HG03469 (cell line): ENCODE measurements around the gene EXOSC1.
"Not testable (repeated sequence)": the region's sequence is repeated elsewhere in the genome, so short reads cannot be mapped to it uniquely, and the experiment has no call there.

Source experiments
- ATAC-seq: cut with Tn5 transposase; IDR thresholded peaks from one replicate; pipeline ENCODE4 v1.9.1; 2021; ENCODE audit warnings: mild to moderate bottlenecking, moderate library complexity, moderate number of reproducible peaks; ENCODE audit not compliant: unreplicated experiment

The EXOSC1 gene

DNA sequence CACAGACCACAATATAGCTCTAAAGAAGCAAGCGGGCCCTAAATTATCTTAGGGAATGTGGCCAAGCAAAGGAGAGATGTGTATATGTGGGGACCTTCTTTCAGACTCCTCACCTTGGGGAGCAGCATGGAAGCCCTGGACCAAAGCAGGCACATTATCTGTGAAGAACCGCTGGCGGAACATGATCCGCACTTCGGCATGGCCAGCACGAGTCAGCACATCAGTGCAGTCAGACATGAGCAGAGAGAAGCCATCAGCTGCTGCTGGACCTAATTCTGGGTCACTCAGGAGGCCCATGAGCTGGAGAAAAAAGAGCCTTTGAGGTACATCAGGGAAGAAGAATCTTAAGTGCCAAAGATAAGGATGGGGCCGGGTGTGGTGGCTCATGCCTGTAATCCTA, 14.1 kb upstream of the EXOSC1 start:
- ATAC-seq, result no peak

DNA sequence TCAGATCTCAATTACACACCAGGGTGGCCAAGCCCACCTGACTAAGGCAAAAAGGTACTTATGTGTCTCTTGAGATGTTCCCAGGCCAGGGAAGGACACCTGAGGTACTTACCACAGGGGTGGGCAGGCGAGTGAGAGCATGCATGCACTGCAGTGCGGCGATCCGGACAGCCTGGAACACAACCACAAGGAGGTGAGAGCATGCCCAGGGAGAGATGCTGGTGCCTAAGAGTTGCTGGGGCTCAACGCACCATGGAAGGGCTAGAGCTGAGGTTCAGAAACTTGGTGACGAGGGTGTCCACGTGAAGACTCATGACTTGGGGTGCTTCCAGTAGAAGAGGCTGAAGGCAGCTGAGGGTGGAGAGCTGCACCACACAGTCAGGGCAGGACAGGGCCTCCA, 13.3 kb upstream of the EXOSC1 start:
- ATAC-seq, result no peak

DNA sequence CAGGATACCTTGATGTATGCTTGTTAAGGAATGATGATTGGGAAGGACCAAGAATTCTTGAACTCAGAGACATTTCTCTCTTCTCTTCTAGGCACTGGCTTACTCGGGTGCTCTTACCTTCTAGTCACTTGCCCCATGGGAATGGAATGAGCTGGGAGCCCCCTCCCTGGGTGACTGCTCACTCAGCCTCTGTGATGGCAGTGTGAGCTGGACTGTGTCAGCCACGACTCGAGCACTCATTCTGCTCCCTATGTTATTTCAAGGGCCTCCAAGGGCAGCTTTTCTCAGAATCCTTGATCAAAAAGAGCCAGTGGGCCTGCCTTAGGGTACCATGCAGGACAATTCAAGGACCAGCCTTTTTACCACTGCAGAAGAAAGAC, 10.9 kb upstream of the EXOSC1 start:
- ATAC-seq, result no peak

DNA sequence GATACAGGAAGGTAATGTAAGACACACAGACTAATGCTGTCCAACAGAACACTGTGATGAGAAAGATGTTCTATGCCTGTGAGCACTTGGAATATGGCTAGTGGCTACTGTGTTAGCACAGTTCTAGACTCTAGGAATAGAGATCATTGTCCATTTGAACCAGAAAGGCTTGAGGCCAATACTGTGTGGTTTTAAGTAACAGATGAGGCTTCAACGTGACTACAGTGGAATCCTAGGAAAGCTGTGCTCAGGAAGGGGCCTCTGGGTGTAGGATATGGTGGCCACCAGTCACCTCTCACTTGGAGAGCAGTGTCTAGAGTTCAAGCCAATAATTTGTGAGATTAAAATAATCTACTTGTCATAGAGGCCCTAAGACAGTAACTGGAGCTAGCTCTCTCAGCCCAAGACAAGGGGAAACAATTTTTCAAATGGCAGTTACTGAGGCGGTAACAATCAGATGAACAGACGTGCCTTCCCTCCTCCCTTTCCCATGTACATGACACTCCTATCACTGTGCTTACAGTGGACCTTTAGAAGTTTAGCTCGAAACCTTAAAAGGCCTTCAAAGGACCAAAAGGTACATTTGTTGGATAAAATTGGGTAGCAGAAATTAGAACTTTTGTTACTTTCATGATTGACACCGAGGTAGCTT, 10.4 kb upstream of the EXOSC1 start:
- ATAC-seq, result no peak

DNA sequence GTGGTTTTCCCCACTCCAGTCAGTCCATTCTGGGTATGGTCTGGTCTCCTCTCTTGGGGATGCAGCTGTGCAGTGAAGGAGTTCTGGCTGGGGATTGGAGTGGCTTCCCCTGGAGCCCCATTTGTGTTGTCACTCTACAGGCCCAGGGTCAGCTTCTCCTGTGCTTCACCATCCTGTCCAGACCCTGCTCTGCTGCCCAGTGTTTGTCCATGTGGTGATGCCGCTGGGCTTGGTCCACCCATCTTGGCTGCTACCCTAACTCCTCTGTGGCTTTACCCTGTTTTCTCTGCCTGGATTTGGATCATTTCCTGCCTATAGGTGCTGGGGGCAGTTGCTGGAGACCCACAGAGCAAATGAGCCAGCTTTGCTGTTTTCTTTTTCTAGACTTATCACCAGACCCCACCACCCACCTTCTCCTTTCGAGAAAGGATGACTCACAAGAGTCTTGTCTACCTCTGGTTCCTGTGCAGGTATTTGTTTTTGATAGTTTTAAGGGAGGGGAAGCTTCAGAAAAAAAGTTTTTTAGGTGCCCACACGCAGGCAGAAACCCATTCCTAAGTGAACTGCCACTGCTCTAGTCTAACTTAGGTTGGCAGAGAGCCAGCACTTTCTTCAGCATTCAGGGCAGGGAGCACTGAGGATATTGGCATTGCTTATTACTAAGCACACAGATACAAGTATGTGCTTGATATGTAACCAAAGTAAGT, 8.7 kb upstream of the EXOSC1 start:
- no peak for ATAC-seq

DNA sequence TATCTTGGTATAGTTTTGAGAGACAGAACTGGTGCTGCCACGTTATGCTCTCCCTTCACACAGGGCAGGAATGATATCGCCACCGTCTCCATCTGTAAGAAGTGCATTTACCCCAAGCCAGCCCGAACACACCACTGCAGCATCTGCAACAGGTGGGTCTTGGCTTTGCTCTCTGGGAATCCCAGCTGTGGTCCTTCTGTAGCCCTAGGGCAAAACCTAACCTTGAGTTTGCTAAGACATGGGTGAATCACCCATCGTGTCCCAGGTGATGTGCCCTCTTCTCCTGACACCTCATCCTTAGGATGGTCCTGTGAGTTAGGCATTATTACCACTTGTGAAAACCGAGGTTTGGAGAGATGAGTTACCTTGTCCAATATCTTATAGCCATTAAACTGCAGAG, 6.5 kb upstream of the EXOSC1 start:
- ATAC-seq, result no peak

DNA sequence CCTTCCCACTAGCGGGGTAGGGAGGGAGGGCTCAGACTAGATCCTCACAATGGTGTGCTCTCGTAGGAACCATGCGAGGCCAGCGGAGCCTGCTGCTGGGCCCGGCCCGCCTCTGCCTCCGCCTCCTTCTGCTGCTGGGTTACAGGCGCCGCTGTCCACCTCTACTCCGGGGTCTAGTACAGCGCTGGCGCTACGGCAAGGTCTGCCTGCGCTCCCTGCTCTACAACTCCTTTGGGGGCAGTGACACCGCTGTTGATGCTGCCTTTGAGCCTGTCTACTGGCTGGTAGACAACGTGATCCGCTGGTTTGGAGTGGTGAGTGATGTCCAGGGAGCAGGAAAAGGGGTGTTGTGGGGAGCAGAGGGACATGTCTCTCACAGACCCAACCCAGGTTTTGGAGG, 5.8 kb upstream of the EXOSC1 start:
- no peak for ATAC-seq

DNA sequence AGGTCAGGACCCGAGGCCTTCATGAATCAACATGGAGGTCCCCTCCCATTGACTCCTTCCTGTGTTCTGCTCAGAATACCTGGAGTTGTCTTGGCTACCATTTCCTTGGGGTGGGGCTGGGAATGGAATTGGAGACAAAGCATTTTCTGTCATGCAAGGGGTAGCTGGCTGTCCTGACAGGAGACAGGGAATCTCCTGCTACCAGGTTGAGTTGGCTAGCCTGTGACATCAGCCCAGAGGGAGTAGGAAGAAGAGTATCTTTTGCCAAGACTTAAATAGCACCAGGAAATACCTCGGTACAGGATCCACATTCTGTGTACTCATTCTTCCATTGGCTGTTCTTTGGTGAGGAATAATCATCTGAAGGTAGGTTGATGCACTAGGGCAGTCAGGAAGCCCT, 5.0 kb upstream of the EXOSC1 start:
- no peak for ATAC-seq

DNA sequence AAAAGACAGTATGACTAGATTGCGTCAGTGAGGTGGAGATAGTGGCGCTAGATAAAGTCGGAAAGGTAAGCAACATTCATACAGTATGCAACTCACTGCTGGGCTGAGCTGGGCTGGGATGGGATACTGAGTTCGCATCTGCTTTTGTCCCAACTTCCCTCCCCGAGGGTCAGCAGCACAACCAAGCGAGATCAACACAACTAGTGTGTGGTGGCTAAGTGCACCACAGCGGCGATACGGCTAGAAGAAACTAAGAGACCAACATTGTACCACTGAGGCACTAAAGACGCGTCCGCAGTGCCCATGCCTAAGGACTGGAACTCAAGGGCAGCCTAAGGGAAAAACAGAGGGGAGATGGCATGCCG, 467 bp downstream of the EXOSC1 start:
- no peak for ATAC-seq

DNA sequence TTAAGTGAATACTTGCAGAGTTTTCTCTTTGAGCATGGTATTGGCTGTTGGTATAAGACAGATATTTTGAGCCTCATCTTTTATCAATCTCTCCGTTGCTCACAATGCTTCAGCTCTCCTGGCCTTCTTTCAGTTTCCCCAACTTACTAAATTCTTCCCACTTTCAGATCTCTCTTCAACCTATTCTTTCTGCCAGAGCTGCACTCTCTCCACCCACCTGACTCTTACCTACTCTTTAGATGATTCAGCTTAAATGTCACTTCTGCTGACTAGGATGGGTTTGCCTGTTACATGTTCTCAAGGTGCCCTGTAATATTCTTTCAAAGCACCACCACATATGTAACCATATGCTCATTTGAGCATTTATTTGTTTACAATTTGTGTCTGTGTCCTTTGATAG, 1.6 kb downstream of the EXOSC1 start:
- no peak for ATAC-seq

DNA sequence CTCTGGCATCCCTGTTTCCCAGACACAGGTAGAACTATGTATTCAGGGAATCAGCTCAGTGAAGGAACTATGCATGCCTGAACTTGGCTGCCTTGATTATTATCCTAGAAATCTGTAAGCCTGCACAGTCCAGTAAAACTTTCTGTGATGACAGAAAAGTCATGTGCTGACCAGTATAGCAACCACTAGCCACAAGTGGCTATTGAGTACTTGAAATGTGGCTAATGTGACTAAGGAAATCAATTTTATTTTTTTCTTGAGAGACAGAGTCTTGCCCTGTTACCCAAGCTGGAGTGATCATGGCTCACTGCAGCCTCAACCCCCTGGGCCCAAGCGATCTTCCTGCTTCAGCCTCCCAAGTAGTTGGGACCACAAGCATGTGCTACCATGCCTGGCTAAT, 3.5 kb downstream of the EXOSC1 start:
- no peak for ATAC-seq

DNA sequence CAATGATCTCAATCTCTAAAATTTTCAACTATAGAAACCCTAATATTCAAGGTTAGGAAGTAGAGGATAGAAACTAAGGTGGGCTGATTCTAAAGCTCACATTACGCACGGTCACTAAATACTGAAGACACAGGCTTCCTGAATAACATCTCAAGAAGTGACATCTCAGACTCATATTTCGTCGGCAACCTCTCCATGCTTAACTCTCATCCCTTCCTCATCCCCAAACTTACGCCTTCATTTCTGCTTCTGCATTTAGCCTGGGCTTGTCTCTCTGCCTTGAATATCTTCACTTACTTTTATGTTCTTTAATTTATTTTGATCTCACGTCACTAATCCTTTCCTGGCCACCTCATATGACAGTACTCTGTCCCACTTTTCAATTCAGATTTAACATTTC, 10.6 kb downstream of the EXOSC1 start:
- no peak for ATAC-seq

DNA sequence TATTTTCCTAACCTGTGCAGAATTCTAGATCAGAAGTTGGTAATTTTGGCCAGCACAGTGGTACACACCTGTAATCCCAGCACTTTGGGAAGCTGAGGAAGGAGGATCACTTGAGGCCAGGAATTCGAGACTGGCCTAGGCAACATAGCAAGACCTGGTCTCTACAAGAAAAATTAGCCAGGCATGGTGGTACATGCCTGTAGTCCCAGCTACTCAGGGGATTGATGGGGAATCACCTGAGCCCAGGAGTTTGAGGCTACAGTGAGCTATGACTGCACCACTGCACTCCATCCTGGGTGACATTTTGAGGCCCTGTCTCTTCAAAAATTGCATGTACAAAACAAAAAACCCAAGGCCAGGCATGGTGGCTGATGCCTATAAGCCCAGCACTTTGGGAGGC, 11.2 kb downstream of the EXOSC1 start:
- no peak for ATAC-seq

DNA sequence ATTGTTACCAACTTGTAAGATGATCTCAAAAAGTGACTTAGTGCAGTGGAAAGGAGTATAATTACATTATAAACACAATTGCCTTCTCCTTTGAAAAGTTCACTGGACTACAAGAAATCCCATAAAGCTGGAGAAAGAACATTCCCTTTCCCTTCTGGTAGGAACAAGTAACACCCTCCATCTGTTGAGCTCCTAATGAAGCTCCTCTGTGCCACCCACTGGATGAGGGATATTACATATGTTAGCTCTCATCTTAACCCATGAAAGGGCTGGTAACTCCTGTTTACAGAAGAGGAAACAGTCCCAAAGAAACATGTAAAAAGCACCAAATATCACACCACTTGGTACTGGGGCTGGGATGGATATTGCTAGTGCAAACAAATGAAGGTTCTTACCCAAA, 11.8 kb downstream of the EXOSC1 start:
- ATAC-seq, result no peak

DNA sequence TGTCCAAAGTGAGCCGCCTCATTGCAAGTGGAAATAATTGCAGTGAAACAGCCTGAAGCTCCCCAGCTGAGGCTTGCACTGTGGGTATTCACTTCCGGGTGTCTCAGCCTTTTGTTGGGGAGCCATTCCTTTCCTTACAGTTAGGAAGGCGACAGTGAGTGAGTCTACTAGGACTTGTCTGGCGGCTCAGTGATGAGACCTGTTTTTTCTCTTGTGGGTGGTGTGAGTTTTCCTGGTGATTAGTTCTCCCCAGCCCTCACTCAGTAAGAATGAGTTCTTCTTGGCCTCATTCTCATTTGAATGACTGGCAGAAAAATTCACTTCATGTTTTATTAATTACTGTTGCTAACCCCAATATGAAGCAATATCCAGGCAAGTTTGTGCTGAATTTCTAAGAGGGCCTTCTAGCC, 17.2 kb downstream of the EXOSC1 start:
- no peak for ATAC-seq

DNA sequence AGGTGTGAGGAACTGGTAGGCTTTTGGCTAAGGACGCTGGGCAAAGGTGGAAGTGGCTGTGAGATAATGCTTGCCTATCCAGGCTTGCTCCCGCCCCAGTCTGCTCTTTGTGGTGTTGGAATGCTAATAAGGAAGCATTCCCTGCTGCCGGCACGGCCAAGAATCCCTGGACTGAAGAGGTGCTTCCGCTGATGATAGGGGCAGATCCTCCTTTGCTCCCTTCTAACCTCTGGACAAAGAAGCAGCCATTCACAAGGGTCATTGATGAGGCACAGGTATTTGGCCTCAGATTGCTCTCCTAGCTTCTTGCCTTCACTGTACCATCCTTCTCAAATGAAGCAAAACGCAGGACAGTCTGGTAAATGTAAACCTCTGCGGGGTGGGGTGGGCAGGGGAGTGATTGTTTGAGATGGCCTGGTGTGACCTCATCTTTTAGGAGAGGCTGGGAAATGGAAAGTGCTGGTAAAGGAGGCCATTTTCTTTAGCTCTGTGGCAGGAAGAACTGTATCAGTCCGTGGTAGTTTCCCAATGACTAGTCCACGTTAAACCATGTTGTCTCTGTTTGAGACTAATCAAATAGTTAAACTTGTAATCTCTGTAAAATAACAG, 18.1 kb downstream of the EXOSC1 start:
- no peak for ATAC-seq

DNA sequence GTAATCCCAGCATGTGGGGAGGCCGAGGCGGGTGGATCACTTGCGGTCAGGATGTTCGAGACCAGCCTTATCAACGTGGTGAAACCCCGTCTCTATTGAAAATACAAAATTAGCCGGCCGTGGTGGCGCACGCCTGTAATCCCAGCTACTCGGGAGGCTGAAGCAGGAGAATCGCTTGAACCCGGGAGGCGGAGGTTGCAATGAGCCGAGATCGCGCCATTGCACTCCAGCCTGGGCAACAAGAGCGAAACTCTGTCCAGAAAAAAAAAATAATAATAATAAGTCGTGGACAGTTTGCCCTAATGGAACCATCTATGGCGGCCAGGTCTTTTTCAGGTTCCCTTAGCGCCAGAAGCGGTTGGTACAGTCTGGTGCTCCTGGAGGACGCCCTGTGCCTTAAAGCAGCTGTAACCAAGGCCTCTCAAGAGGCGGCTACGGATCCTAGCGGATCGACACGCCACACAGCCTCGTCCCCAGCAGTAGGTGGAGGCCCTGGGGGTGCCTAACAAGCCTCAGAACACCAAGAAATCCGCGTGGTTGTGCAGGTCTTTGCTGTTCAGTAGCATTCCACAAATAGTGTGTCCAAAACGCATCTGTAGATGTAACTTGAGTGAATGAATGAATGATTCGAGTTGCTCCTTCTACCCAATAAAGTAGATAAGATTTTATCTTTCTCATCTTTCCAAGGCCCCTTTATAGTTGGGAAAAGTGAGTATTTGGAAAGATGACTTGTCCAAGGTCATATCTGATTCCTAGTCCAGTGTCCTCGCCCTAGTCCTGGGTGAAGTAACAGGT, 18.8 kb downstream of the EXOSC1 start:
- ATAC-seq, result no peak

DNA sequence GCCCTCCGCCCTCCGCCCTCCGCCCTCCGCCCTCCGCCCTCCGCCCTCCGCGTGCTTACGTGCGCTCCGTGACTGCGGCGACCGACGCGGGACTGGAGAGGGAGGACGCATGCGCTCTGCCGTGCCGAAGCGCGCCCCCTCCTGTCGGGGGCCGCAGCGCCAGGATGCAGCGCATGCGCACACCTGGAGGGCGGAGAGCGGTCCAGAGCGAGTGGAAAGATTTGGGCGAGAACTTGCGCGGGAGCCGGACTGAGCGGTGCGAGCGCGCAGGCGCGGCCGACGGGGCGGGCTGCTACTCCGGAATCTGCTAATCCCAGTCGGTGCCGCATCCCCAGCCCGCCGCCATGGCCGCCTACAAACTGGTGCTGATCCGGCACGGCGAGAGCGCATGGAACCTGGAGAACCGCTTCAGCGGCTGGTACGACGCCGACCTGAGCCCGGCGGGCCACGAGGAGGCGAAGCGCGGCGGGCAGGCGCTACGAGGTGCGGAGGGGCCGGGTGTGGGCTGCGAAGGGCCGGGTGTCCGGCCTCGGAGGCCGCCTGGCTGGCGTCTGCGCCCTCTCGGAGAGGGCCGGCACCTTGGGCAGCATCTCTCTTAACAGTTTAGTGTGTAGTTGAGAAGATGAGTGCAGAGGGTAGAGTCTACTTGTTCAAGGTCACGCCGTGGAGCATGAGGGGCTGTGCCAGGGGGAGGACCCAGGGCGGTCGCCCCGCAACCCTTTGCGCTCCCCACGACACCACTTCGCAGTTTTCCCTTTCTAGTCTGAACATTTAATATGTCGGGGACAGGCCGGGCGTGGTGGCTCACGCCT, 19.6 kb downstream of the EXOSC1 start, which contains the start of gene PGAM1:
Gene PGAM1 (plus strand): TSS at position 228 of the 812 bp plus-strand sequence. CDS start 117 bp downstream, at position 345.
- ATAC-seq, result peak; percentile 69

DNA sequence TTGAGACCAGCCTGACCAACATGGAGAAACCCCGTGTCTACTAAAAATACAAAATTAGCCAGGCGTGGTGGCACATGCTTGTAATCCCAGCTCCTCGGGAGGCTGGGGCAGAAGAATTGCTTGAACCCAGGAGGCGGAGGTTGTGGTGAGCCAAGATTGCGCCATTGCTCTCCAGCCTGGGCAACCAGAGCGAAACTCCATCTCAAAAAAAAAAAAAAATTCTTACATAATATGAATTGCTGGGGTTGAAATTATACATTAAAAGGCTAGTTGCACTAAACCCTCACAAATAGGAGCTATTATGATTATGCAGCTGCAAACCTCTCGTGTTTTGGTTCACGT, 22.1 kb downstream of the EXOSC1 start:
- not testable (repeated sequence) for ATAC-seq

DNA sequence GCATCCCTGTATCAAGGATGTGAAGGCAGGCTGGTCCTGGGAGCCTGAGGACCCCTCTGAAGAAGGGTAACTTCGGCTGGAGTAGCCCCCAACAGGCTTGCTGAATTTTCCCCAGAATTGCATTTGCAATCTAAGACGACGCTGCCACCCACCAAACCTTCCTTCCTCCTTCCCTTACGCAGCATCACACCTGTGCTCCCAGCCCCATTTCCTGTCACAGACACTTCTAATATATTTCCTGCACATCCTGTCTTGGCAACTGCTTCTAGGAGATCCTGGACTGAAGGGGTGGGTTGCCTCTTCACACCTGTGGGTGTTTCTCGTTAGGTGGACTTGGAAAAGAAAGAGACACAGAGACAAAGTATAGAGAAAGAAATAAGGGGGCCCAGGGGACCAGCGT, 29.2 kb downstream of the EXOSC1 start:
- no peak for ATAC-seq

DNA sequence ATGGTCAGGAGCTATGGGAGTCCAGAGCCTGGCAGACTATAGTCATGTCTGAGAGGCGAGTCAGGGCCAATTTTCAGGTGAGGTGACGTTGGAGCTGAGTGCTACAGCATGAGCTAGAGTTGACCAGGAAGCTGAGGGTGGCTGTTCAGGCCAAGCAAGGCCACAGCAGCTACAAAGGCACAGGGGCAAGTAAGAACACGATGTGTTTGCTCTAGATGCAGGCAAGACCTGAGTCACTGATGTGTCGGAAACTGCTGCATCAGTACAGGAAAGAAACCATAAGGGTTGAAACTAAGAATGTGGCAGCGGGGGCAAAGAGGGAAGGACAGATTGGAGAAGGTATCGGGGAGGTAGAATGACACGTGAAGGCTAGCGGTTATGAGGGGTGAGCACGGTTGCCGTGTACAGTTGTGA, 32.9 kb downstream of the EXOSC1 start:
- no peak for ATAC-seq
